Nephron progenitor cell (in vitro differentiated cells): ENCODE data around the gene CLEC12A.

ENCODE experiments used
- DNase-seq: peaks from one replicate; pipeline ENCODE4 v3.0.0; 2021
- H3K27ac Mint-ChIP-seq: 2 replicates; pipeline ENCODE4 v1.8.0; 2021; ENCODE audit warnings: mild to moderate bottlenecking, moderate library complexity, mixed read lengths
- H3K27me3 Mint-ChIP-seq: 2 replicates; pipeline ENCODE4 v1.8.0; 2021; ENCODE audit warnings: mild to moderate bottlenecking, low read depth, mixed read lengths; ENCODE audit not compliant: poor library complexity
- H3K36me3 Mint-ChIP-seq: 2 replicates; pipeline ENCODE4 v1.8.0; 2021; ENCODE audit warnings: low read depth, mixed read lengths
- H3K4me1 Mint-ChIP-seq: 2 replicates; pipeline ENCODE4 v1.8.0; 2021; ENCODE audit warnings: mixed read lengths
- H3K4me3 Mint-ChIP-seq: 2 replicates; pipeline ENCODE4 v1.8.0; 2021; ENCODE audit warnings: mild to moderate bottlenecking, moderate library complexity, mixed read lengths
- H3K9me3 Mint-ChIP-seq: 2 replicates; pipeline ENCODE4 v1.8.0; 2021; ENCODE audit warnings: mild to moderate bottlenecking, moderate library complexity, mixed read lengths
- CTCF ChIP-seq: fragments of 200-600 bp; sonication (generic); IDR thresholded peaks from 2 replicates; pipeline ENCODE4 v1.5.0; 2021; ENCODE audit warnings: antibody characterized with exemption

Gene CLEC12A

GRCh38 chr12:10031321-10031720 is 60.1 kb downstream of the CLEC12A start:
- no peak for TF ChIP-seq CTCF
- no peak for DNase-seq
- Mint-ChIP-seq H3K9me3 (no peaks in the 10 kb centered on the region), H3K27me3 (no peaks in the 10 kb centered on the region), H3K4me1 (no peaks in the 10 kb centered on the region), H3K27ac (no peak overlapping the region), H3K4me3 (no peak overlapping the region), H3K36me3 (no peaks in the 10 kb centered on the region)

GRCh38 chr12:10031771-10032175 is 60.6 kb downstream of the CLEC12A start:
- no peak overlapping the region for H3K27ac Mint-ChIP-seq
- no peaks in the 10 kb centered on the region for H3K4me1 Mint-ChIP-seq
- H3K36me3 Mint-ChIP-seq = no peaks in the 10 kb centered on the region
- no peak for TF ChIP-seq CTCF
- no peak for DNase-seq
- H3K9me3 Mint-ChIP-seq = no peaks in the 10 kb centered on the region
- no peaks in the 10 kb centered on the region for H3K27me3 Mint-ChIP-seq
- no peak overlapping the region for H3K4me3 Mint-ChIP-seq

- peak; percentile 48 for TF ChIP-seq CTCF
- H3K27me3 Mint-ChIP-seq = no peaks in the 10 kb centered on the region
- no peak overlapping the region for H3K27ac Mint-ChIP-seq
- no peaks in the 10 kb centered on the region for H3K36me3 Mint-ChIP-seq
- H3K4me3 Mint-ChIP-seq = no peak overlapping the region
- no peak for DNase-seq
- no peaks in the 10 kb centered on the region for H3K4me1 Mint-ChIP-seq
- no peaks in the 10 kb centered on the region for H3K9me3 Mint-ChIP-seq
Observed at GRCh38 chr12:10033783-10034545, 62.8 kb downstream of the CLEC12A start.
